NCI-H1105 treated with DMSO at 0.1 percent for 48 hours (cell line): ENCODE results near the gene DIAPH1.

Source experiments
- DNase-seq: peaks from one replicate; lab custom pipeline; 2025; lab: John Stamatoyannopoulos, UW

Gene DIAPH1

DNA sequence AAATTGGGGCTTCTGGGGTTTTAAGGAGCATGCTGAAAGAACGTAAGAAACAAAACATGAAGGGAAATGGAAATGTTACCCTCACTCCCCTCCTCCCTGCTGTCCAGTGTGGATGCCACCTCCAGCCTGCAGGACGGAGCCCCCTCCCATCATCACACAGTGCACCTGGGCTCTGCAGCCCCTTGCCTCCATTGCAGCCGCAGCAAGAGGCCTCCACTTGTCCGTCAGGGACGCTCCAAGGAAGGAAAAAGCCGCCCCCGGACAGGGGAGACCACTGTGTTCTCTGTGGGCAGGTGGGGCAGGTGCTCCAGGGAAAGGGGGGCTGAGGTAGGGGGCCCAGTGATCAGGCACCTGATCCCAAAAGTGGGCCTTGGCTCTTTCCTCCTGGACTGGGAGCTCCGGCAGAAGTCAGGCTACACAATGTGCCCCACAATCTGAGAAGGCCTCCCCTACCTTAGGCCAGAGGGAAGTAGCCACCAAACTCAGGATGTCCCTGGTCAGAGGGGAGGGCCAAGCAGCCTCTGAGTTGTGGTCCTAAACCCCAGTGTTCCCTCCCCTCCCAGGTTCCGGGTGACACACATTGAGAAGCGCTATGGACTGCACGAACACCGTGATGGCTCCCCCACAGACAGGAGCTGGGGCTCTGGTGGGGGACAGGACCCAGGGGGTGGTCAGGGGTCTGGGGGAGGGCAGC lies 20.7 kb upstream of the DIAPH1 start:
- DNase-seq, result no peak

DNA sequence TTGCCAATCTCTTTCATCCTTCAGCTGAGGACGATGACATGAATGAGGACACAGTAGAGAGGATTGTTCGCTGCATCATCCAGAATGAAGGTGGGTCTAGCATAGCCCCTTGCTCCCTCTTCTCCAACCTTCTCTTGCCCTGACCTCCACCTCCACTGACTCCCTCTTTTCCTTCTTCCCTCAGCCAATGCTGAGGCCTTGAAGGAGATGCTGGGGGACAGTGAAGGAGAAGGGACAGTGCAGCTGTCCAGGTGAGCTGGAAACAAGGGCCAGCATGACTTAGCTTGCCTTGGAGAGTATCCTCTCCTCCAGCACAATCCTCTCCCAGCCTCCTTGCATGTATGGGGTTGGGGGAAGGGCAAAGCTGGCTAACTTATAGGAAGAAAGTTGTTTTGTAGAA lies 20.0 kb upstream of the DIAPH1 start:
- DNase-seq, result no peak

DNA sequence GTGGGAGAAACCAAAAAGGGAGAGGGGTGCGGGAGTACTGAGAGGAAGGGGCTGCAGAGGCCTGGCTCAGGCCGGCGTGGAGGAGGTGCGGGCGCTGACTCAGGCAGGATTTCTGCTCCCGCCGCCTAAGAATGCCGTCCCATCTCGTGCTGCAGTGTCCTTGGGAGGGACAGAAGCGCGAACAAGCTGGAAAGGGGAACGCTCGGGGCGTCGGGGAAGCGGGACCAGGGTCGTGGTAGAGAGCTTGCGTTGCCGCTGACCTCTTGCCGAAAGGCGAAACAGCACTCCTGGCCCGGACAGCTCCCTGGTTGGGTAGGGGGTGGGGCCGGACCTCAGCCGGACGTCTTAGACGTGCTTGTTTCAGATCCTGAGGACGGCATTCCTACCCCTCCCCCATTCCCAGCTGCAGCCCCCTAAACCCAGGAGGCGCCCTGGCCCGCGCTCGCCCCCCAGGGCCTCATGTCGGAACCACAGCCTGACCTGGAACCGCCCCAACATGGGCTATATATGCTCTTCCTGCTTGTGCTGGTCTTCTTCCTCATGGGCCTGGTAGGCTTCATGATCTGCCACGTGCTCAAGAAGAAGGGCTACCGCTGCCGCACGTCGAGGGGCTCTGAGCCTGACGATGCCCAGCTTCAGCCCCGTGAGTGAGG lies 19.1 kb upstream of the DIAPH1 start:
- DNase-seq, result no peak

GRCh38 chr5:141637123-141637766 lies 18.4 kb upstream of the DIAPH1 start:
- no peak for DNase-seq

DNA sequence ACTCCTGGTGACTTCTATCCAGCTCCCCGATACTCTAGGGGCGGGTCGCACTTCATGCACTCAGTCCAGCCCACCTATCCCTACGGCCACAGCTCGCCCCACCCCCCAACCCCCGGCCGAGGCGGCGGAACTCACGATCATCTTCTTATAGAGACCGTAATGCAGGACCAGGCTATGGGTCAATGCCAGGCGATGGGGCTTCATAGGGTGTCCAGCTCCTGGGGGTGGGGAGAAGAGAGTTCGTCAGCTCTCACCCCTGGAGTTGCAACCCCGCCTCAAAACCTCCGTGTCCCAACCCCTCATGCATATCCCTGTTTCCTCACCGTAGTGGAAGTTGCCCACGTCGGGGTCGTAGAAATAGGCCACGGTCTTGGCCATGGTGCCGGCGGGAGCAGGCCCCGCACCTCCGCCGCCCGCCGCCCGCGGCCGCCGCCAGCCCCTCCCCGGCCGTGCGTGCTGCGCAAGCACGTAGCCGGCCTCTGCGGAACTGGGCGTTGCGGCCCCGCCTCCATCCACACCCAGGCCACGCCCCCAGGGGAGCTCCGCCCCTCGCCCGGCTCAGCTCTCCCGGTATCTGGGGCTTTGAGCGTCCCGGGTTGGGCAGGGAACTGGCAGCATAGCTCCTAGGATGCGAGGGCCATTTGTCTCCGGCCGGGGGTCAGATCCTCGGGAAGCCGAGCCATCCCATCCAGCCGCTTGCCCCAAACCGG lies 17.8 kb upstream of the DIAPH1 start, which contains the start of the genes HDAC3 and RELL2:
TSS of gene HDAC3 (minus strand) at position 437 of the 710 bp plus-strand sequence. CDS start at position 378, 59 bp downstream.
TSS of gene RELL2 (plus strand) at position 585 of the 710 bp plus-strand sequence. CDS start 1,229 bp downstream, outside the sequence.
- peak; percentile 55 for DNase-seq

DNA sequence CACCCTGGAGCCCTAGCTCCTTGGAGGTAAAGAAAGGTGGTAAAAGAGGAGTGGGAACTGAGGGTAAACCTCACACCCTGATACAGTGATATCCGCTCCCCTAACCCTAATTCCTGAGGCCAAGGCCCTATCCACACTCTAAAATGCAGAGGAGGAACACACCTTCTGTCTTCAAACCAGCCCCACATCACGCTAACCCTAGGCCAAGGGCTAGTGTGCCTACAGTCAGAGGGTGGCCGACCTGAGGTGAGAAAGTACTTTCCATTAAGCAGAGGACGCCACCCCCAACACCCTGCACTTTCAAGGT lies 17.3 kb upstream of the DIAPH1 start:
- DNase-seq, result no peak

DNA sequence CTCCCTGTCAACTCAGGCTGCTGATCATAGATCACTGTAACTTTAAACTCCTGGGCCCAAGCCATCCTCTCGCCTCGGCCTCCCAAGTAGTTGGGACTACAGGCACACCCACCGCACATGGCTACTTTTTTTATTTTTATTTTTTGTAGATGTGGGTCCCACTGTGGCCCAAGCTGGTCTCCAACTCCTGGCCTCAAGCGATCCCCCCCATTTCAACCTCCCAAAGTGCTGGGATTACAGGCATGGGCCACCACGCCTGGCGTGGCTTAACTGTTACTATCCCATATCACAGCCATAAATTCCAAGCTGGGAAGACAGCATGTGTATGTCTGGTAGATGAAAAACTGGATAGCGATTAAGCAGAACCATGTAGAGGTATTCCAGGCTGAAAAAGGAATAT lies 16.8 kb upstream of the DIAPH1 start:
- no peak for DNase-seq

DNA sequence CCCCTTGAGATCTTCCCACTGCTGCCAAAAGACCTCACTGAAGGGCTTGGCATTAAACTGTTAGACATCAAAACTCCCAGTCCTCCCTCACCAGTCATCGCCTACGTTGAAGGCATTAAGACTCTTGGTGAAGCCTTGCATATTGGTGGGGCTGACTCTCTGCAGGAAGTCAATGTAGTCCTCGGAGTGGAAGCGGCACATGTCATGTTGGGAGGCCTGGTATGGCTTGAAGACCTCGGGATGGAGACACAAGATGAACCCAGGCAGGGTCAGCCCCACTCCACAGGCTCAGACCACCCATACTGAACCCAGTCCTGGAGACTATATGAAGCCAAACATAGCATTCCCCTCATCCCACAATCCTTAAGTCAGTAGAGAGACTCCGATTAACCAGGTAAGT lies 15.9 kb upstream of the DIAPH1 start:
- DNase-seq, result no peak

DNA sequence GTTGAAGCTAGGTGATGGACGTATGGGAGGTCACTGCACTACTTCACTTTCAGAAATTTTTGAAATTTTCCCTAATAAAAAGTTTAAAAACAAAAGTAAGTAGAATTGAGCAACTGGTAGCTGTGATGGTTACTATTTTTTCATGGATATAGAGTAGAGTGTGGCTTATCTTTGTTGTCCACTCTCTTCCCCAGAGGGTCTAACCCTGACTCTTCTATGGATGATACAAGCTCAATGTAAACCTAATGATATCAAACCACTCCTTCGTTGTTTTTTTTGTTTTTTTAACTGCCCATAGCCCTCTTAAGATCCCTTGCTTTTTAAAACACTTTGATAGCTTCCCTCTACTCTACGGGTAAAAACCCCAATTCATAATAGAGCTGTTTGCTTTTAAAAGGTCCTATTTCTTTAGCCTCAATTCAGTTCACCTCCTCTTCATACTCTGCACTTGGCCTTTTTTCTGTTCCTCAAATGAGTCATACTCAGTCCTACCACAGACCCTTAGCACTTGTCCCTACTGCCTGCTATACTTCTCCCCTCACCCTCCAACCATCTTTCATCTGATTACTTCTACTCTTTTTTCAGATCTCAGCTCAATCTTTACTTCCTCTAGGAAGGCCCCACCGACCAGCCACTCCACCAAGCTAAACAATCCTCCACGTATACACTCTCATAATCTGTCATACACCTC lies 15.2 kb upstream of the DIAPH1 start:
- no peak for DNase-seq

- peak; percentile 9 for DNase-seq
These were observed 13.8 kb upstream of the DIAPH1 start for GRCh38 chr5:141632650-141633049.

DNA sequence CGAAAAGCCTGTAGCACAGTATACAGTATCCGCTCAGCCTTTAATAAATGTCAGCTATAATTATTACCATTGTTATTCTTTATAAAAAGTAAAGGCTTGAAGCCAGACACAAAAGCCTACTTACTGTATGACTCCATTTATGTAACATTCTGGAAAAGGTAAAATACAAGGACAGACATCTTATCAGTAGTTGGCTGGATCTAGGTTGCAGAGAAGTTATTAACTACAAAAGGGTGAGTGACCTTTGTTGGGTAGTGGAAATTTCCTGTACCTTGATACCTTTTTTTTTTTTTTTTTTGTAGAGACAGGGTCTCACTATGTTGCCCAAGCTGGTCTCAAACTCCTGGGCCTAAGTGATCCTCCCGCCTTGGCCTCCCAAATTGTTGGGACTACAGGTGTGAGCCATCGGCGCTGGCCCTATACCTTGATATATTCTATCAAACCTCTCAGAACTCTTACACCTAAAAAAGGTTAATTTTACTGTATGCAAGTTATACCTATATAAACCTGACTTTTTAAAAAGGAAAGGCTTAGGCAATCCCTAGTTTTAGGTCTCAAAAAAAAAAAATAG lies 11.9 kb upstream of the DIAPH1 start:
- no peak for DNase-seq

GRCh38 chr5:141628175-141628788 lies 9.5 kb upstream of the DIAPH1 start:
- no peak for DNase-seq

GRCh38 chr5:141623611-141624010 lies 4.8 kb upstream of the DIAPH1 start:
- no peak for DNase-seq

- DNase-seq, result no peak
These were observed 4.4 kb upstream of the DIAPH1 start for GRCh38 chr5:141623186-141623585.

- peak; percentile 22 for DNase-seq
These were observed 583 bp downstream of the DIAPH1 start for GRCh38 chr5:141618030-141618803.

DNA sequence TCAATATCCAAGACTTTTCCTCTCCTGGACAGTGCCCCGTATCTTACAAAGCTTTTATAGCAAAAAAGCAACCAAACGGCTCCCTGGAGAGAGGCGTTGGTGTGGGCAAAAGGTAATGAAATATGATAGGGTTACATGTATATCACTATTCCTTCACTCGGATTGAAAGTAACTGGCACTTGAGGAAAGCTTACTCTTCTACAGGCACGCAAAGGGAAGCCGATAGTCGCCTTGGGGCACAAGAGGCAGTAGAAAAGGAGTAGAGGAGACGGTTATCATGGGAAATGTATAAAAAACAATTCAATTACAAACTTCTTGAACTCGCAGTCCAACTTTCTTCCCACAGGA lies 1.1 kb downstream of the DIAPH1 start:
- DNase-seq, result no peak

DNA sequence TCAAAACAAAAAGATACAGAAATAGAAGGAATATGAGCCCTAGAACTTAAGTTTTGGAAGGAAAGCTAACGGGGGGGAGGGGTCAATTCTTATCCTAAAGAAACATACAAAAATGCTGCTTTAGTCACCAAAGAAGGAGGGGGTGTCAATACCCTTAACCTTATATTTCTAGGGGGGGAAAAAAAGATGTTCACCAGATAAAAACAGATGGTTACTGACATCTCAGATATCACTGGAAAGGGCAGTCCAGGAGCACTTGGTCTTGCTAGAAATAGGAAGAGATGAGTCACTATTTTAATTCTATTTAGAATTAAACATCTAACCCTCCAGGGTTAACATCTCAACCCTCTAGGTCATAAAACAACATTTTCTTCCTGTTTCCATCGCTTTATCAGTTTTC lies 1.7 kb downstream of the DIAPH1 start:
- no peak for DNase-seq

DNA sequence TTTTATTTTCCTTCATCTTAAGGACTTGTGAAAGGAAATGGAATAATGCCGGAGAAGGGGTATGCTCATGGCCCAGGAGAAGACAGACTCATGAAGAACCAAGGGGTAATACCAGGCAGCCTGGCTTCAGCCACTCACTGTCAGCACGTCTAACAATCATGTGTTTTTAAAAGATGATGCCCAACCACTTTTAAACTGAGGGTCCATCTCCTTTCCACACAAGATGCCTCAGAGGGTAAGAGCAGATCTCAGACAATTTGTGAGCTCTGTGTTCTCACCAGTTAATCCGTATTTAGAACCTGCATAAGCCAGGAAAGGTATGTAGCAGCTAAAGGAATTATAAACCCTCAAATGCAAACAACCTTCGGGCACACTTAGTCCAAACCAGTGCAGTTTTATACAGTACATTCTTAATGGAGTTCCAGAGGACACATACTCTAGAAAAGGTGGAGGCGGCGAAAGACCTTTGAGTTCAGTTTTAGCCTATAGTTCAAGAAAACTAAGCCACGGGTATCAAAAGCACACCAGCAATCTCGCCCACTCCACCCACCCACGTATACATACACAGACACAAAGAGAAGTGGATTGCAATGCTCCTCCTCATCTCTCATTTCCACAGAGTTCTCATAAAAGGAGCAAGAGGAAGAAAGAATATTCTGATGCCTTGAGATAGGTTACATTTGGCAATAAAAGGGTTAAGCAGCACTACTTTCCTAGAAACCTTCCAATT lies 2.6 kb downstream of the DIAPH1 start:
- DNase-seq, result no peak

DNA sequence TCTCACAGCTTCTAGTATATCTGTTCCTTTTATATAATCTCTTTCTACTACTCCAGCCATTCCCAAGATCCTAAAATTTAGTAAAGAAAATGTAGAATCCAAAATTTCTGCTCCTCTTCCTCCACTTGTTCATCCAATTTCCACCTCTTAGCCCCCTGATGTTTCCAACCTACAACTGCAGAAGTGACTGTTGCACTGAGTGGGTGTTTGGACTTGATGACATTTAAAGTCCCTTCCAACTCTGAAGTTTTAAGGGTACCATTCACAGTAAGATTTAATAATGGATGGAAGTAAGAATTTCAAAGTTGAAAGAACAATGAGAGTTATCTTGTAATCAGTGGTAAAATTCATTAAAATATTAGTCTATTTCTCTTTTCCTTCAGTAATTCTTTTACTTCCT lies 5.5 kb downstream of the DIAPH1 start:
- DNase-seq, result no peak

GRCh38 chr5:141611289-141611688 lies 7.5 kb downstream of the DIAPH1 start:
- no peak for DNase-seq
